ENCODE data around the gene FEZ2.

Gene FEZ2

GRCh38 chr2:36587101-36587500 is 10.9 kb downstream of the FEZ2 start:
- DNase-seq (ENCODE audit: low read depth in 2 of 2), result no peak

- DNase-seq (ENCODE audit: low read depth in 2 of 2), result no peak
These were observed 11.3 kb downstream of the FEZ2 start for GRCh38 chr2:36586672-36587071.

DNA sequence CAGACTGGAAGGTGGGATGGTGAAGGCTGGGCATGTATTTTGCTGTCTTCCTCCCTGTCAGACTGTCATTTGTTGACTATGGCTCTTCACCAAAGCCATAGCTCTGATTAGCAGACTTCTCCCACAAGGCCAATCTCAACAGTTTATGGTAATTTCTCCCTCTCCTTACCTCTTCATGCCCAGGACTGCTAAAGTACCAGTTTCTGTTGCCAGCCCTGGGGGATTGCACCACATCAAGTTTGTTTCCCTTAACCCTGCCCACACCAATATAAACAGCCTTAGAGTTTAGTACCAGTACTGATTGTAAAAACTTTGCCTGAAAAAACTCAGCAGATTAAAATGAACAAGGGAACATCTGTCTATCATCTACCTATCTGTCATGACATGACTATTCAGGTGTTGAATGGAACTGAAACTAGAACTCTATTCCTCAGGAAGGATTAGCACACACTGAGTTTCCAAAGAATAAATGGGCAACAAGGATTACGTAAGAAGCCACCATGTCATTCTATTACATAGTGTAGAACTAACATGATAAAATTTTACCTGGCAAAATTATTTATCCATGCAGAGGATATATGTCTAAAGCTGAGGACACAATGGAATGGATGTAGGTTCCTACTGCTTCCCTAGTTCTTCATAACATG is 13.7 kb downstream of the FEZ2 start:
- DNase-seq (ENCODE audit: low read depth in 2 of 2), result no peak

GRCh38 chr2:36582951-36583350 is 15.0 kb downstream of the FEZ2 start:
- DNase-seq (ENCODE audit: low read depth in 2 of 2), result no peak

DNA sequence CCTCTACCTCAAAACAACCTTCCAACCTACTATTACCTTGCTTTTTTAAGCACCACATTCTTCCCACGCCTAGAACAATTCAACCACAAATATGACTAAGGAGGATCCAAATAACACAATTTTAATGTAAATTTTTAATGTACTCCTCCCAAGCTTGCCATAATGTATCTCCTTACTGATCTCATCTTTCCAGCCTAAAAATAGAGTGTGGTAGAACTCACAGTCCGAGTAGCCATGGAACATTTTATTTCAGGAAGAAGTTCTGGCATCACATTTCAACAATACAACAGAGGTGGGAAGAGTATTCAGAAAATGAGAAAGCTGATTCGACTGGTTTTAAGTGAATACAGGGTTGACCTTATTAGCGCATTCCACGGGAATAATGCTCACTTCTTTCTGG is 15.4 kb downstream of the FEZ2 start:
- DNase-seq (ENCODE audit: low read depth in 2 of 2), result no peak

GRCh38 chr2:36579297-36579664 is 18.7 kb downstream of the FEZ2 start:
- DNase-seq (ENCODE audit: low read depth in 2 of 2), result no peak

GRCh38 chr2:36578343-36579296 is 19.3 kb downstream of the FEZ2 start:
- no peak for DNase-seq (ENCODE audit: low read depth in 2 of 2)

GRCh38 chr2:36577884-36578283 is 20.1 kb downstream of the FEZ2 start:
- DNase-seq (ENCODE audit: low read depth in 2 of 2), result no peak

GRCh38 chr2:36574560-36574959 is 23.4 kb downstream of the FEZ2 start:
- DNase-seq (ENCODE audit: low read depth in 2 of 2), result no peak

GRCh38 chr2:36573165-36573564 is 24.8 kb downstream of the FEZ2 start:
- DNase-seq (ENCODE audit: low read depth in 2 of 2), result no peak

DNA sequence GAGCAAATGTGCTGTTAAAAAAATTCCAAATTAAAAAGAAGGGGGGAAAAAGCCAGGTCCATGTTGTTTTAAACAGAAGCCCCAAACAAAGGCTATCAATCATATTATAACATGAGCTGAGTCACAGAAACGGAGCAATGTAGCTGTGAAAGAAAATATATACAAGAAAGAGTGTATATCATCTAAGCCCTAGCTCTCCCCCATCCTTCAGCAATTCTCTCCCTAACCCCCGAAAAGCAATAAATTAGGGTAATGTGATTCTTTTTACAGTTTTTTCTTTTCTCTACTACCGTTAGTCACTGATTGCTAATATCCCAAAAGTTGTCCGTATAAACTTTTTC is 25.3 kb downstream of the FEZ2 start:
- DNase-seq (ENCODE audit: low read depth in 2 of 2), result no peak

DNA sequence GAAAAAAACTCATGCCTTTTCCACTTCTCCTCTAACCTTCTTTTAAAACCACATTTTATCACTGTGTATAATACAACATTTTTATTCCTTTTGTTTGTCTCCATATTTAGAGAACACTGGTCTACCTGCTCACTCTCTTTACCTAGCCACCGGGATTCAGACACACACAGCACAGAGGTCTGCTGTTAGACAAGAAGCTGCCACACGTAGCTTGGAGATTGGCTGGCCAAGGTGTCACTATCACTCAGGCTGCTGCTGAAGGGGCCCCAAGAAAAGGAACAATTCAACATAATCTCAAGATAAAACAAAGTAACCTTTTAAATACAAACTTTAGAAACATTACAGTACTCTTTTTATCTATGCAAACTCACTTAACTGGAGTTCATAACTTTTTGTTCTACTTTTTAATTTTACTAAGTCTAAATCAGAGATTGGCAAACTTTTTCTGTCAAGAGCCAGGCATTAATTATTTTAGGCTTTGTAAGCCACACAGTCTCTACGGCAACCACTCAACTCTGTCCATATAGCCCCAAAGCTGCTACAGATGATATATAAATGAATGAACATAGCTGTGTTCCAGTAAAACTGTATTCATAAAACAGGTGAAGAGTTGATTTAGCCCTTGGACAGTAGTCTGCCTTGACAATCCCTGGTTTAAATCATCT is 25.8 kb downstream of the FEZ2 start:
- DNase-seq (ENCODE audit: low read depth in 2 of 2), result no peak

GRCh38 chr2:36570416-36570815 is 27.6 kb downstream of the FEZ2 start:
- DNase-seq (ENCODE audit: low read depth in 2 of 2), result no peak

GRCh38 chr2:36569267-36569856 is 28.6 kb downstream of the FEZ2 start:
- DNase-seq (ENCODE audit: low read depth in 2 of 2), result no peak

GRCh38 chr2:36568516-36569246 is 29.3 kb downstream of the FEZ2 start:
- DNase-seq (ENCODE audit: low read depth in 2 of 2), result no peak

- no peak for DNase-seq (ENCODE audit: low read depth in 2 of 2)
These were observed 30.1 kb downstream of the FEZ2 start for GRCh38 chr2:36567711-36568408.

DNA sequence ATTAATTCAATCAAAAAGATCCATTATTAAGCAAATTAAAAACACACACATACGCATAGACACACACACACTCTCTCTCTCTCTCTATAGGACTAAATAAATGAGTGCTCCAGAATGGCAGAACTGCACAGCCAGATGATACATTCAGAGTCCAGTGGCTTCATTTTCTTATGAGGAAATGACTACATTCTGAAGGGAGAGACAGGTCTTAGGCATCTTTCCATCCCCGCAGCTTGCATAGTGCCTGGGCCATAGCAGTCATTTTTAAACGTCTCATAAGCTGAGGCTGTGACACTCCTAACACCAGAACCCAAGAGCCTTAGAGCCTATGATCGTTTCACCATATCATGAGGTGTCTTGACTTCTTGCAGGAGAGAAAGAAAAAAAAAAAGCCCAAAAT is 31.1 kb downstream of the FEZ2 start:
- DNase-seq (ENCODE audit: low read depth in 2 of 2), result no peak

DNA sequence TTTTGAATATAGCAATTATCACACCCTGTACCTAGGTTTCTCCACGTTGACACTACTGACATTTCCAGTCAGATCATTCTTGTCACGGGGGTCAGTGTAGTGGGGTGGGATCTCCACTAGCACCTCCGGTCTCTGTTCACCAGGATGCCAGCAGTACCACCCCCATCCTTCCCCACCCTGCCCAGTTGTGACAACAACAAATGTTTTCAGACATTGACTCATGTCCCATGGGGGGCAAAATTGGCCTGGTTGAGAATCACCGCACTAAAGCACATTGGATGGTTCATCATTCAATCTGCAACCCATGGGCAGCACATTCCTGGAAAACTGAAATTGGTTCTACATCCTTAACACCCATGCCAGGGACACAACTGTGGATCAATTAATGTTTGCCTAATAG is 32.3 kb downstream of the FEZ2 start:
- DNase-seq (ENCODE audit: low read depth in 2 of 2), result no peak

DNA sequence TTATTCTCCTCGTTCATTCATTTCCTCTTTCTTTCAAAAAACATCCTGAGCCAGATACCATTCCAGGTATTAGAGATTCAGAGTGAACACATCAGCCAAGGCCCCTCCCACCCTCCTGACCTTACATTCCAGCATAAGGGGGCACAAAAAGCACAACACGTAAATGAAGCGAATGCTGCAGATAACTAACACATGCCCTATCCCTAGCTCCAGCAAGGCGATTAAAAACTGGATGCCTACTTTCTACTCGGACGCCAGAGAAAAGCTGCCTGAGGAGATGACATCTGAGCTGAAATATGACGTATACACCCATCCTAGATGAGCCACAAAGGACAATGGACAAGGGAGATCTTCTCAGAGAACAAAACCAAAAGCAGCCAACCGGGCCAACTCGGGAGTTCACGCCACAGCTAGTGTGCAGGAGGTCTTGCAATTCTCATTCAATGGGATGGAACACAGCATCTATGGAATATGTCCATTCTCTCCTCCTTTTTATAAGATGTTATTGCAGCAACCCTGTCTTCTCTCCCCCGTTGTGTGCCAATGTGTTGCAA is 33.5 kb downstream of the FEZ2 start:
- DNase-seq (ENCODE audit: low read depth in 2 of 2), result no peak

- DNase-seq (ENCODE audit: low read depth in 2 of 2), result no peak
These were observed 34.9 kb downstream of the FEZ2 start for GRCh38 chr2:36562973-36563532.

DNA sequence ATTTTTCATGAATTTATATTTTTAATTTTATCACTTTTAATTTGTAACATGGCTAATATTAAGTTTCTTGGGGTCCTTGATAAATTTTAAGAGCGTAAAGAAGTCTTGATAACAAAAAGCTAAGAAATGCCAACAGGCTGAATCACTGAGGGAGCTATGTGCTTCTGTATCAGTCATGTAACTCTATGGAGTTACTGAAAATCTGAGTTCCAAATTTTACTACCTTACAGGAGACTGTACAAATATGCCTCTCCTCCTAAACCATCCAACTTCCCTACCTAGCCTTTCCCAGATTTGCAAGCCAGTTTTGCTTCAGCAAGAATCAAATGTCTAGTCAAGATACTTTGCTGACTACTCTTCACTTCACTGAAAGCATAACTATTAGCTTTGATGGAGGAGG is 35.7 kb downstream of the FEZ2 start:
- DNase-seq (ENCODE audit: low read depth in 2 of 2), result no peak
